ENCODE measurements around the gene ARHGAP10.

The ARHGAP10 gene

DNA sequence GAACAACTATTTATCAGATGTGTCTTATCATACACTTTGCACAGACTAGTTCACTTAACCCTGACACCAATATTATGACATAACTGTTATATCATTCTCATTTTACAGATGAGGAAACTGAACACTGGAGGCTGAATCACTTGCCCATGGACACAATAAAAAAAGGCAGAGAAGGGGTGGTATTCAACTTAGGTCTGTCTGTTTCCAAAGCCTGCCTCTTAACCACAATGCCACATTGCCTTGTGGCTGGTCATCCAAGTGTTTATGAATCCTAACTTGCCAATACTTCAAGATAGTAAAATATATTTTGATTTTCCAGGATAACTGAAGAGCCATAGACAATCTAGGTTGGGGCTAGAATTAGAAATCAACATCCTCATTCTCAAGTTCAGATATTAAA lies 382.5 kb downstream of the ARHGAP10 start:
- TF ChIP-seq, protein P1, sequence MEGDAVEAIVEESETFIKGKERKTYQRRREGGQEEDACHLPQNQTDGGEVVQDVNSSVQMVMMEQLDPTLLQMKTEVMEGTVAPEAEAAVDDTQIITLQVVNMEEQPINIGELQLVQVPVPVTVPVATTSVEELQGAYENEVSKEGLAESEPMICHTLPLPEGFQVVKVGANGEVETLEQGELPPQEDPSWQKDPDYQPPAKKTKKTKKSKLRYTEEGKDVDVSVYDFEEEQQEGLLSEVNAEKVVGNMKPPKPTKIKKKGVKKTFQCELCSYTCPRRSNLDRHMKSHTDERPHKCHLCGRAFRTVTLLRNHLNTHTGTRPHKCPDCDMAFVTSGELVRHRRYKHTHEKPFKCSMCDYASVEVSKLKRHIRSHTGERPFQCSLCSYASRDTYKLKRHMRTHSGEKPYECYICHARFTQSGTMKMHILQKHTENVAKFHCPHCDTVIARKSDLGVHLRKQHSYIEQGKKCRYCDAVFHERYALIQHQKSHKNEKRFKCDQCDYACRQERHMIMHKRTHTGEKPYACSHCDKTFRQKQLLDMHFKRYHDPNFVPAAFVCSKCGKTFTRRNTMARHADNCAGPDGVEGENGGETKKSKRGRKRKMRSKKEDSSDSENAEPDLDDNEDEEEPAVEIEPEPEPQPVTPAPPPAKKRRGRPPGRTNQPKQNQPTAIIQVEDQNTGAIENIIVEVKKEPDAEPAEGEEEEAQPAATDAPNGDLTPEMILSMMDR (IDR thresholded peaks at IDR 0.05; ENCODE audit: extremely low read depth, missing control alignments) = no peak
- DNase-seq (ENCODE audit: low spot score) = no peak

- TF ChIP-seq, protein P1 (IDR thresholded peaks at IDR 0.05; ENCODE audit: extremely low read depth, missing control alignments) = no peak
- DNase-seq (ENCODE audit: low spot score) = no peak
These were observed 384.4 kb downstream of the ARHGAP10 start for GRCh38 chr4:148116264-148116663.

DNA sequence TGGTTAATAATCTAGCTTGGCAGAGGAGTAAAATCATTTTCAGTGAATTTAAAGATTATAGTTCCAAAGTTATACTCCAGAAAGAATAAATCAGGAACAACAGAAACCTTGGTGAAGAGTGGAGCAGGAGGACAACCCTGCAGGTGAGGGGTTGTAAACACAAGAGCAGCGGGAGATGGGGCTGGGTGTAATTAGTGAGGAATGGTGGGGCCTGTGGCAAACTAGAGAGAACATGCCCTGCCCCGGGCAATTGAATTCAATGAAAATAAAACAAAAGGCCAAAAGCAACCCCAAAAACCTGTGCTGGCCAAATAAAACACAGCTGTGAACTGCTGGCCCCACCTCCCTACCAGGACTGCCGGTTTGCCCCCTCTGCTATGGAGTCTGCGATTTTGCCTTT lies 385.1 kb downstream of the ARHGAP10 start:
- TF ChIP-seq, protein P1 (IDR thresholded peaks at IDR 0.05; ENCODE audit: extremely low read depth, missing control alignments) = no peak
- DNase-seq (ENCODE audit: low spot score) = no peak

DNA sequence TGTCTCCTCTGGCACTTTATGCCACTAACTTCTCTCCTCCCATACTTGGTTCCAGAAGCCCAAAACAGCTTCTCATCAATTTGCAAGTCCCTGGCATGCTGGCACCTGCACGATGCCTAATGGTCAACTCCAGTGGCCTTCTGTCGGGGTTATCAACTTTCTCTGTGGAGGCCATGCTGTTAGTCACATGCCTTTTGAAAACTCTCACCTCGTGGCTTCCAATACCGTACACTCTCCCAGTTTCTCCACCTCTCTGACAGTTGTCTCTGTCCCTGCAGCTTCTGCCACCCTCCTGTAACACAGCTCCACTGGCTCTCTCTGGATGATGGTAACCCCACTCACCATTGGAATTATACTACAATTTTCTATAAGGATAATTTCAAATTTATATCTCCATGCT lies 386.3 kb downstream of the ARHGAP10 start:
- DNase-seq (ENCODE audit: low spot score) = no peak

DNA sequence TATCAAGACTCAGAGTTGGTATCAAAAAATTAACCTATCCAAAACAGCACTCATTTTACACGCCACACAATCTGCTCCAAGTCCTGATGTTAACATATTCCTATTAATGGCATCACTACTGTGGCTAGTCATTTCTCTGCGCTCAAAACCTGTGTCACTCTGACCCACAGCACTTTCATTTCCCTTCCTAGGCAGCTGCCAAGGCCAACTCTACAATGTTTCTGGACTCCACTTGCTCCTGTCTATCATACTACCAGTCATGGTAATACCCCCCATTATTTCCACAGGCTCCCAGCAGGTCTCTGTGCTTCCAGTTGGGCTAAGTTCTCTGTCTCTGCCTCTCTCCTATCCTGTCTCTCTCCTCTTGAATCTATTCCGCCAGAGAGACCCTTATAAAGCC lies 386.7 kb downstream of the ARHGAP10 start:
- DNase-seq (ENCODE audit: low spot score) = no peak
- TF ChIP-seq, protein P1 (IDR thresholded peaks at IDR 0.05; ENCODE audit: extremely low read depth, missing control alignments) = no peak

More for the DNA sequence above, 386.3 kb downstream of the ARHGAP10 start:
- TF ChIP-seq, protein P1 (IDR thresholded peaks at IDR 0.05; ENCODE audit: extremely low read depth, missing control alignments) = no peak

- TF ChIP-seq, protein P1 (IDR thresholded peaks at IDR 0.05; ENCODE audit: extremely low read depth, missing control alignments) = no peak
- no peak for DNase-seq (ENCODE audit: low spot score)
These were observed 388.3 kb downstream of the ARHGAP10 start for GRCh38 chr4:148120216-148120615.
